Measurements from ENCODE around the gene CDH15.

CDH15 gene

GRCh38 chr16:89217388-89218191 lies 46.0 kb downstream of the CDH15 start, which contains the start of gene ZNF778:
TSS of gene ZNF778 (plus strand) at chr16:89217703. CDS start at chr16:89221128, 3,425 bp downstream.
- ATAC-seq: peak; percentile 92
- TF ChIP-seq ARNTL (CRISPR knock-in tag; IDR thresholded peaks at IDR 0.05; ENCODE audit: borderline replicate concordance, low read depth) (no peak), RARB (CRISPR knock-in tag; IDR thresholded peaks at IDR 0.05) (no peak), BACH2 (CRISPR knock-in tag; IDR thresholded peaks at IDR 0.05; ENCODE audit: borderline replicate concordance) (no peak), ISL1 (CRISPR knock-in tag; IDR thresholded peaks at IDR 0.05) (no peak), ZC3H10 (CRISPR knock-in tag; IDR thresholded peaks at IDR 0.05) (no peak), POU6F1 (CRISPR knock-in tag; IDR thresholded peaks at IDR 0.05; ENCODE audit: borderline replicate concordance, low read depth) (peak; percentile 52; the same call in 1 of the 2 replicates)

- no peak for ATAC-seq
- no peak for TF ChIP-seq ZNF565 (CRISPR knock-in tag; conservative IDR thresholded peaks at IDR 0.05; ENCODE audit: low read depth)
- no peak for TF ChIP-seq ZFP30 (CRISPR knock-in tag; IDR thresholded peaks at IDR 0.05)
- no peak for TF ChIP-seq TSHZ2 (CRISPR knock-in tag; IDR thresholded peaks at IDR 0.05)
- TF ChIP-seq TCF4 (CRISPR knock-in tag; IDR thresholded peaks at IDR 0.05; ENCODE audit: borderline replicate concordance): no peak
- no peak for TF ChIP-seq CREB5 (CRISPR knock-in tag; IDR thresholded peaks at IDR 0.05; ENCODE audit: low read depth)
- no peak for TF ChIP-seq ISL1 (CRISPR knock-in tag; IDR thresholded peaks at IDR 0.05)
- TF ChIP-seq BACH2 (CRISPR knock-in tag; IDR thresholded peaks at IDR 0.05; ENCODE audit: borderline replicate concordance): no peak
- no peak for TF ChIP-seq GLIS3 (CRISPR knock-in tag; IDR thresholded peaks at IDR 0.05)
- no peak for TF ChIP-seq ESRRG (CRISPR knock-in tag; IDR thresholded peaks at IDR 0.05)
- TF ChIP-seq ZNF70 (CRISPR knock-in tag; IDR thresholded peaks at IDR 0.05): no peak
- TF ChIP-seq OSR1 (CRISPR knock-in tag; IDR thresholded peaks at IDR 0.05): no peak
- no peak for TF ChIP-seq ZC3H10 (CRISPR knock-in tag; IDR thresholded peaks at IDR 0.05)
These were observed 47.8 kb downstream of the CDH15 start for GRCh38 chr16:89219365-89219764.

GRCh38 chr16:89221604-89222003 lies 50.1 kb downstream of the CDH15 start:
- ATAC-seq: no peak
- no peak for TF ChIP-seq ZFP30 (CRISPR knock-in tag; IDR thresholded peaks at IDR 0.05)
- TF ChIP-seq ESRRG (CRISPR knock-in tag; IDR thresholded peaks at IDR 0.05): no peak
- TF ChIP-seq ZC3H10 (CRISPR knock-in tag; IDR thresholded peaks at IDR 0.05): no peak
- no peak for TF ChIP-seq TCF4 (CRISPR knock-in tag; IDR thresholded peaks at IDR 0.05; ENCODE audit: borderline replicate concordance)
- TF ChIP-seq CSDC2 (CRISPR knock-in tag; IDR thresholded peaks at IDR 0.05): no peak
- no peak for TF ChIP-seq ZNF70 (CRISPR knock-in tag; IDR thresholded peaks at IDR 0.05)
- TF ChIP-seq ZNF8 (CRISPR knock-in tag; IDR thresholded peaks at IDR 0.05): no peak
- TF ChIP-seq RARB (CRISPR knock-in tag; IDR thresholded peaks at IDR 0.05): no peak
- TF ChIP-seq ISL1 (CRISPR knock-in tag; IDR thresholded peaks at IDR 0.05): no peak
- TF ChIP-seq POU6F1 (CRISPR knock-in tag; IDR thresholded peaks at IDR 0.05; ENCODE audit: borderline replicate concordance, low read depth): no peak
- no peak for TF ChIP-seq OSR1 (CRISPR knock-in tag; IDR thresholded peaks at IDR 0.05)

GRCh38 chr16:89222931-89223330 lies 51.4 kb downstream of the CDH15 start:
- no peak for TF ChIP-seq PATZ1 (CRISPR knock-in tag; IDR thresholded peaks at IDR 0.05; ENCODE audit: borderline replicate concordance)
- no peak for ATAC-seq

All from SK-N-SH treated with all-trans-retinoic acid at 6 μM for 48 hours (cell line).